GM18508 (cell line): Measurements from ENCODE around the gene SLC8A3.

Source experiments
- ATAC-seq: cut with Tn5 transposase; IDR thresholded peaks from one replicate; pipeline ENCODE4 v1.9.1; 2021; ENCODE audit warnings: moderate number of reproducible peaks; ENCODE audit not compliant: insufficient read depth, unreplicated experiment

Gene SLC8A3

GRCh38 chr14:70177081-70177800 lies 11.5 kb downstream of the SLC8A3 start:
- no peak for ATAC-seq

GRCh38 chr14:70173569-70173968 lies 15.2 kb downstream of the SLC8A3 start:
- ATAC-seq = no peak

- ATAC-seq = no peak
Measured at GRCh38 chr14:70171726-70172125, 17.0 kb downstream of the SLC8A3 start.

GRCh38 chr14:70170976-70171375 lies 17.8 kb downstream of the SLC8A3 start:
- no peak for ATAC-seq

- ATAC-seq = no peak
Measured at GRCh38 chr14:70168406-70168805, 20.3 kb downstream of the SLC8A3 start.

- no peak for ATAC-seq
Measured at GRCh38 chr14:70166530-70167203, 22.1 kb downstream of the SLC8A3 start.

GRCh38 chr14:70162358-70162757 lies 26.4 kb downstream of the SLC8A3 start:
- ATAC-seq = no peak

- no peak for ATAC-seq
Measured at GRCh38 chr14:70156592-70156991, 32.2 kb downstream of the SLC8A3 start.

- ATAC-seq = no peak
Measured at GRCh38 chr14:70152704-70153103, 36.0 kb downstream of the SLC8A3 start.

- ATAC-seq = no peak
Measured at GRCh38 chr14:70152081-70152480, 36.7 kb downstream of the SLC8A3 start.

GRCh38 chr14:70149596-70150165 lies 39.1 kb downstream of the SLC8A3 start:
- no peak for ATAC-seq

- ATAC-seq = no peak
Measured at GRCh38 chr14:70148911-70149595, 39.7 kb downstream of the SLC8A3 start.

GRCh38 chr14:70148351-70148750 lies 40.4 kb downstream of the SLC8A3 start:
- no peak for ATAC-seq

GRCh38 chr14:70144046-70144445 lies 44.7 kb downstream of the SLC8A3 start:
- no peak for ATAC-seq

- ATAC-seq = no peak
Measured at GRCh38 chr14:70143306-70143705, 45.4 kb downstream of the SLC8A3 start.

- no peak for ATAC-seq
Measured at GRCh38 chr14:70140614-70141013, 48.1 kb downstream of the SLC8A3 start.

GRCh38 chr14:70139384-70139783 lies 49.4 kb downstream of the SLC8A3 start:
- ATAC-seq = no peak

- no peak for ATAC-seq
Measured at GRCh38 chr14:70137788-70138187, 51.0 kb downstream of the SLC8A3 start.

- ATAC-seq = no peak
Measured at GRCh38 chr14:70133461-70133860, 55.3 kb downstream of the SLC8A3 start.

GRCh38 chr14:70130482-70130881 lies 58.3 kb downstream of the SLC8A3 start:
- ATAC-seq = no peak

GRCh38 chr14:70127186-70127585 lies 61.6 kb downstream of the SLC8A3 start:
- no peak for ATAC-seq
